SK-N-MC (cell line): ENCODE results near the gene HMGN1.

Experiments used
- EZH2 ChIP-seq: fragments of 200-600 bp; sonication (generic); IDR thresholded peaks from one replicate; pipeline ENCODE4 v1.6.1; 2017; ENCODE audit warnings: antibody characterized with exemption
- POLR2AphosphoS5 ChIP-seq: IDR thresholded peaks from 2 replicates; pipeline ENCODE4 v1.6.1; 2012; ENCODE audit warnings: mild to moderate bottlenecking, low read depth, low read length, borderline replicate concordance

DNA sequence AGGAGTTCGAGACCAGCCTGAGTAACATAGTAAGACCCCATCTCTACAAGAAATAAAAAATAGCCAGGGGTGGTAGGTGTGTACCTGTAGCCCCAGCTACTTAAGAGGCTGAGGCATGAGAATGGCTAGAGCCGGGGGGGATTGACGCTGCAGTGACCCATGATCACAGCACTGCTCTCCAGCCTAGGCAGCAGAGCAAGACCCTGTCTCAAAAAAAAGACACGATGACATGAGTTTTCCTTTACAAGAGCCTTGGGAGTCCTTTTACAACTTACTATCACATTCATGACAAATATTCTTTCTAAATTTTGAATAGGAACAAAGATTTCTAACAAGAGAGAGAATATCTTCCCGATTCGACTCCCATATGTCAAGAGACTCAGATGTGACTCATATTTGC, 32.2 kb downstream of the HMGN1 start:
- TF ChIP-seq EZH2 (no peak), POLR2AphosphoS5 (no peak)
